DMS 273 (cell line): ENCODE results near the gene PRDM16.
A peak's percentile ranks its signal among the peaks of the same experiment; 100 is the strongest.

Source experiments
- DNase-seq: peaks from one replicate; lab custom pipeline; 2025; ENCODE audit not compliant: unreplicated experiment; lab: John Stamatoyannopoulos, UW

The PRDM16 gene

GRCh38 chr1:3454811-3455618, 386.0 kb downstream of the PRDM16 start:
- DNase-seq = peak; percentile 63

GRCh38 chr1:3455670-3456448, 386.9 kb downstream of the PRDM16 start:
- DNase-seq = no peak

GRCh38 chr1:3456449-3456963, 387.5 kb downstream of the PRDM16 start:
- no peak for DNase-seq

DNA sequence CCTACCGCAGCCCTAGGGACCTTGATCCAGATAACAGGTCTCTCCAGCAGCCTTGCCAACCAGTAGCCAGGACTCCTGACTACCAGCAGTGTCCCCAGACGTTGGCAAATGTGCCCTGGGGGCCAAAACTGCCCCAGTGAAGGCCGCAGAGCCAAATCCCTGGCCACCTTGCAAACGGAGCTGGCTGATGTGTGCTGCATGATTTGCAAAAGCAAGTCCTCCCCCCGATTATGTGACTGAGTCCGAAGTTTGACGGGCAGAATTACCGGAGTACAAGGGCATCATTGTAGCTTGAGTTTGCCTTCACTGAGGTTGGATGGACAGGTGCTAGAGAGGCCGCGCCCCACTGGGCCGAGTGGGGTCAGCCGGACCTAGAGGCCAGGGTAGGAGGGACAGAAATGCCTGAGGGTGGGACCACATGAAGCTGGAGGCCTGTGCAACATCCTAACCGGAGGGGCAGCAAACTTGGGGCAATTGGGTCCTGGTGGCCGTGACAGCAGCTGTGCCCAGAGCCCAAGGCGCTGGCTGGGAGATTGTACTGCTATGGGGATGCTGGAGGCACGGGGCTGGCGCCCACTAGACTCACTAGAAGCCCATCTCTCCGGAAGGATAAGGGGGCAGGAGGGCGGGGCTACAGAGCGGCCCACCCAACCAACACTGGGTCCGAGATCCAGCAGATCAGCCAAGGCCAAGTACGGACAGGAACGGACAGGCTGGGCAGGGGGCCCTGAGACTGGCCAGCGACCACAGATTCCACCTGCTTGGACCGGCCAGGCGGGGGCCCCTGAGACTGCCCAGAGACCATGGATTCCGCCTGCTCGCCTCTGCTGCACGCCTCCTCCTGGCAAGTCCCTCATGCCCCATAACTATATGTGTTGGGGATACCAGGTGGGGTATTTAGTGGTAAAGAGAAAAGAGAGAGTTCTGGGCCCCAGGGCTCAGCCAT, 388.2 kb downstream of the PRDM16 start:
- no peak for DNase-seq

DNA sequence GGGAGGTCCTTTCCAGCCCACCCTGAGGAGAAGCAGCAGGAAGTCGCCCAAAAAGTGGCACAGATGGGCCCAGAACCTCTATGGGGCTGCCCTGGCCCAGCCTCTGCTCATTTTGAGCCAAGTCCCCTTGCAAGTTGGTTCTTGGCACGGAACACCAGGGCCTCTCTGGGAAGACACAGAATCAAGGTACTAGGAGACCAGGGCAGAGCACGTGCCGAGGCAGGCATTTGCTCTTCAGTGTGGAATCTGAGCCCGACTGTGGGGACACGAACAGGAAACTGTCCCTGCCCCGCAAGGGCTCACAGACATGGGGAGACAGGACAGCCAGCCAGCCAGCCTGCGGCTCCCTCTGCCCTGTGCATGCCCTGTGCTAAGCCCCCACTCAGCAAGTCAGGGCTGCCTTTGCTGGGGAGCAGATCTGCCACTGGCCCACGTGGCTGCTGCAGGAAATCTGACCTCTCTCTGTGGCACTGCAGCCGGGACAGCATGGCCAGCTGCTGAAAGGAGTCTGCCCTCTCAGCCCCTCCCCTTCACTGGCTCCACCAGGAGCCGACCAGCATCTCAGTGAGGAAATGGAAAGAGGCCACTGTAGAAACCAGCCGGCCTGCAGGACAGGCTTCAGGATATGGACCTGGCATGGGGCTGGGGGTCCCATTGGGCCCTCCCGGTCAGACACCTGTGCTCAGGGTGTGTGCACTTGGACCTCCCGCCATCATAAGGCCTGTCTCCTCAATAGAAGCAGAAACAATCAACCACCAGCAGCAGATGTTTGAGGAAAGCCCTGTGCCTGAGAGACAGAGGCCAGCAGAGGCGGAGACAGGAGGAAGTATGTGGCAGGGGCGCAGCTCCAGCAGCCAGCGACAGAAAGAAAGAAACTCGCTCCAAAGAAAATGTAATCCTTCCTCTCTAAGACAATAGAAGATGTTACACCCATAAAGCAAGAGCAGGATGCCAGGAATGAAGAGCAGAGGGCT, 389.2 kb downstream of the PRDM16 start:
- peak; percentile 46 for DNase-seq

GRCh38 chr1:3459051-3459908, 390.3 kb downstream of the PRDM16 start:
- DNase-seq = no peak

DNA sequence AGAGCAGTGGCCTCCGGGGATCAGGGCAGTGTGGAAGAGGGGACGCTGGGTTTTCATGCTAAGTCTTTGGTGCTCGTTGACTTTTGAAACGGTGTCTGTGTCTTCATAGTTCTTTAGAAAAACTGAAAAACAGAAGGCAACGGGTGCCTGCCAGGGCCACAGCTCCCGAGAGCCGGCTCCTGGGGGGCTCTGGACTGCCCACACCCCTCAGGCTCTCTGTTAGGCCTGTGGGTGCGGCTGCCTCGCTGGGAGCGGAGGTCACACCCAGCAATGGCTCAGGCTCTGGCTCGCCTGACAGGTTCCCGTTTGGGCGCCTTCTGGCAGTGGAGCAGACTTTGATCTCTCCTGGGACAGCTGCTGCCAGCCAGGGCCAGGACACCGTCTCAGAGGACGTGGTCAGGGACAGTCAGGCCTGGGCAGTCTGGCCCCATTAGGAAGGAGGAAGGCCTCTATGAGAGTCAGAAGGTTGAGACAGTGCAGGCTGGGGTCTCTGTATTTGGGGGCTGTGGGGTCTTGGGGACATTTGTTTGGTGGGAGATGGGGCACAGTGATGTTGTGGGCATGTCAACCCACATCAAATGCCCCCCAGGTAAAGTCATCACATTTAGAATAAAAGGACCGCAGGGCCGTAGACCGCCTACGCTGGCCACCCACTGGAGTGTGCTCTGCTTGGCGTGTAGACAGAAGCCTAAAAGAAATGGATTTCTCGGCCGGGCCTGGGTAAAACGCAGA, 391.1 kb downstream of the PRDM16 start:
- DNase-seq = no peak

DNA sequence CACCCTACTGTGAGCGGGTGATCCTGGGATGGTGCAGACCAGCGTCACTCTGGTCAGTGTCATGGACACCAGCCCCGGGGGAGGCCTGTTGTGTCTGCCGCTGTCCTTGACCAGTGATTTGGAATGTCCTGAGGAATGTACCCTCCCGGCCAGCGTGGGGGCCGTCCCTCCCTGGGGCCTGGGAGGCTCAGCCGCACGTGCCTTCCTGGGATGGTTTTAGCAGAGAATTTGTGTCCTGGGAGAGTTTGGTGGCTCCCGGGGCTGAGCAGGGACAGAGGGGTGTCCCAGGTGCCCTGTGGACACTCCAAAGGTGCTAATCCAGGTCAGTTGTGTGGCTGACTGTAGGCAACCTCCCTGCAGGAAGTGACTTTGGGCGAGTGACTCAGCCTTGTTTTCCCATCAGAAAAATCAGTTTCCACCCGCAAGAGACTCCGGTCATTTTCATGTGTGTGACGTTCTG, 391.7 kb downstream of the PRDM16 start:
- DNase-seq = no peak

DNA sequence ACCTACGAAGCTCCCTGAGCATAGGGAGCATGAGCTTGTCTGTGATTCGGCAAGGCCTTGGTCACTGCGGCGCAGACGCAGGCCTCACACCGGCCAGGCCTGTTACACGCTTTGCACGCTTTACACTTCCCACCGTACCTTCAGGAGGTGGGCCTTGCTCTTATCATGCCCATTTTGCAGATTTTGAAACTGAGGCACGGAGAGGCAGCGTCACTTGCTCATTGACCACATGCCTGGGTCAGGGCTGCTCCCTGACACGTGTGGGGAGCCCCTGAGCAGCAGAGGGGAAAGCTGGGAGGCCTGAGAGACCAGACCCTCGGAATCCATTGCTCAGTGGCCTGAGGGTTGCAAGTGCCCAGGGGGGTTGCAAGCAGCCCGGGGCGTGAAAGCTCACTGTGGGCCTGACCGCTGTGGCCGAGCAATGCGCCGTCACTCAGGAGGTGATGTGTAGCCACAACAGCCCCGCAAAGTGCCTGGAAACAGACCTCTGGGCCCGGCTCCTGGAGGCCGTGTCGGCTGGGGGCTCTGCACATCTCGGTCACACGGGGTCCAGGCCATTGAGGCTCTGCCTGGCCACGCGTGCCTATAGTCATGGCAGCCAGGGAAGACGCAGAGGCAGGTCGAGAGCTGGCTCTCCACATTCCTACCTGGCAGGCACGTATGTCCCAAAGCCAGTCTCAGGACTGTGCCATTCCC, 392.4 kb downstream of the PRDM16 start:
- no peak for DNase-seq

GRCh38 chr1:3461934-3462275, 392.9 kb downstream of the PRDM16 start:
- no peak for DNase-seq

GRCh38 chr1:3462356-3463012, 393.5 kb downstream of the PRDM16 start:
- no peak for DNase-seq

DNA sequence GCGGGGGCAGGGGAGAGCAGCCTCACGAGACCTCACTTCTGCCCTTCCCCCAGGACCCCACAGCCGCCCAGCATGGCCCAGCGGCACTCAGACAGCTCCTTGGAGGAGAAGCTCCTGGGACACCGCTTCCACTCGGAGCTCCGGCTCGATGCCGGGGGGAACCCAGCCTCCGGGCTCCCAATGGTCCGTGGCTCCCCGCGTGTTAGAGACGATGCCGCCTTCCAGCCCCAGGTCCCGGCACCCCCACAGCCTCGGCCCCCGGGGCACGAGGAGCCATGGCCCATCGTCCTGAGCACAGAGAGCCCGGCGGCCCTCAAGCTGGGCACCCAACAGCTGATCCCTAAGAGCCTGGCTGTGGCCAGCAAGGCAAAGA, 394.0 kb downstream of the PRDM16 start:
- no peak for DNase-seq

DNA sequence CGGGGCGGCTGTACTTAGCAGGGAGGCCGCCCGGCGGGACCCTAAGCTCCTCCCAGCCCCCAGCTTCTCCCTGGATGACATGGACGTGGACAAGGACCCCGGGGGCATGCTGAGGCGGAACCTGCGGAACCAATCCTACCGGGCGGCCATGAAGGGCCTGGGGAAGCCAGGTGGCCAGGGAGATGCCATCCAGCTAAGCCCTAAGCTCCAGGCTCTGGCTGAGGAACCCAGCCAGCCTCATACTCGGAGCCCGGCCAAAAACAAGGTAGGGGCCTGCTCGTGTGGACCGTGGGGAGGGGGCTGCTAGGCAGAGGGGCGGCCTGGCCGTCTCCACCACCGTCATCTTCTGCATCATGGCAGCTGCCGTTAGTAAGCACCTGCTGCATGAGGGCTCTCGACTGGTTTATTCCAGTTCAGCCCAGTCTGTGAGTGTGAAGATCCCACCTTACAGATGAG, 394.4 kb downstream of the PRDM16 start:
- DNase-seq = no peak

DNA sequence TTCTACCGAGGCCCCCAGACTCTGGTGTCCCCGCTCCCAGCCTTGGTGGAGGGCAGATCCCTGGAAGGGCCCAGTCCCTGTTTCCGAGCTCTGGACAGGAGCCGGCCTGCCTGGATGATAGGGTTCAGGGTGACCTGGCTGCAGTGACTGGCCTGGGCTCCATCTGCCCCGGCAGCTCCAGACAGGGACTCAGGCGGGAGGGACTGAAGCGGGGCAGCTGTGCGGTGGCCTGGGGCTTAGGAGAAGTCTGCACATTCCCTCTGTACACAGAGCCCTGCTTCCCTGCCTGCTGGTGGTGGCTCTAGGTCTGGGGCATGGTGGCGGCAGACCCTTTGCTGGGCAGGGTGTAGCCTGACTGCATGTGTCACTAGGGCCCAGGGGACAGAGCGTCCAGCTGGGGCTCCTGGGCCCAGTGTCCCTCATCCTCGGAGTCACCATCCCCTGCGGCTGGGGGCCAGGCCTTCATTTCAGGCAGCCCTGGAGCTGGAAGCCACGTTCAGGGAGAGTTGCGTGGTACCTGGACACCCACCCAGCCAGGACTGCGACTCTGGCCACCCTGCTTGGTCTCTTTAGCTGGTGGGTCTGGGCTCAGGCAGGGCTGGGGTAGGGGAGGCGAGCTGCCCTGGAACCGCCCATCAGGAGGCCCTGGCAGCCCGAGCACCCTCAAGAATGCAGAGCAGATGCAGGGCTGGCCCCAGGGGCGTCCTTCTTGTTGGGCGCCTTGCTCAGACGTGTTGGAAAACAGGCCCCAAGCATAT, 395.1 kb downstream of the PRDM16 start:
- no peak for DNase-seq

DNA sequence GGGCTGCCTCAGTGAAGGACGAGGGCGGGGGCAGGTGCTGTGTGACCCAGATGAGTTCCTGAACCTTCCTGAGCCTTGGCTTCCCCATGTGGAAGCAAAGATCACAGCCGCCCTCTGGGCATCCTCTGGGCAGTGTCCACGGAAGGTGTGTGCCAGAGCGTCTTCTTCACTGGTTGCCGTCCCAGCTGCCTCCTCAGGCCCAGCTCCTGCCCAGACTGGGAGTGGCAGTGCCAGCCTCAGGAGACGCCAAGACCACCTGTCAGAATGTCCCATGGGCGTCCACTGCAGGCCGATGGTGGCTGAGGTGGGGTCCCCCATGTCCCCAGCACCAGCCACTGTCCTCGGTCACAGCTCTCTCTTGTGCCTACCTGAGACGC, 395.6 kb downstream of the PRDM16 start:
- DNase-seq = no peak
